GM19025 (cell line): ENCODE results near the gene PROZ.

Source experiments
- ATAC-seq: cut with Tn5 transposase; IDR thresholded peaks from one replicate; pipeline ENCODE4 v1.9.1; 2021; ENCODE audit warnings: mild to moderate bottlenecking, low read depth, moderate library complexity; ENCODE audit not compliant: unreplicated experiment

Gene PROZ

DNA sequence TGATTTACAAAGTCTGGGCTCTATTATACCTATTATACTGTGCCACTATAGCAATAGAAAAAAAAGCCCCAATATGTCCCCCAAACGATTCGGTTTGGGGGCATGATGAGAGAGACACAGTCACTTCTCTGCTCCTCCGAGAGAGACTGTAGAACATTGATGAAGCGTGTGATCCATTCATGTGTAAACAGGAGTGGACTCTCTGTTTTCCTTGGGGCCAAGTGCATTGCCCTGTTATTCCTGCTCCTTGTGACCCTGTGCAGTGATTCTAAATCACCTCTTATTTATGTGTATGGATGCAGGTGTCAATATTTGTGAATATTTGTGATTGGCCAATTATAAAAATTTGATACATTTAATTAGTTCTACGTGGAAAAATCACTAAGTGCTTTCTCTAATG is 18.9 kb upstream of the PROZ start:
- no peak for ATAC-seq

DNA sequence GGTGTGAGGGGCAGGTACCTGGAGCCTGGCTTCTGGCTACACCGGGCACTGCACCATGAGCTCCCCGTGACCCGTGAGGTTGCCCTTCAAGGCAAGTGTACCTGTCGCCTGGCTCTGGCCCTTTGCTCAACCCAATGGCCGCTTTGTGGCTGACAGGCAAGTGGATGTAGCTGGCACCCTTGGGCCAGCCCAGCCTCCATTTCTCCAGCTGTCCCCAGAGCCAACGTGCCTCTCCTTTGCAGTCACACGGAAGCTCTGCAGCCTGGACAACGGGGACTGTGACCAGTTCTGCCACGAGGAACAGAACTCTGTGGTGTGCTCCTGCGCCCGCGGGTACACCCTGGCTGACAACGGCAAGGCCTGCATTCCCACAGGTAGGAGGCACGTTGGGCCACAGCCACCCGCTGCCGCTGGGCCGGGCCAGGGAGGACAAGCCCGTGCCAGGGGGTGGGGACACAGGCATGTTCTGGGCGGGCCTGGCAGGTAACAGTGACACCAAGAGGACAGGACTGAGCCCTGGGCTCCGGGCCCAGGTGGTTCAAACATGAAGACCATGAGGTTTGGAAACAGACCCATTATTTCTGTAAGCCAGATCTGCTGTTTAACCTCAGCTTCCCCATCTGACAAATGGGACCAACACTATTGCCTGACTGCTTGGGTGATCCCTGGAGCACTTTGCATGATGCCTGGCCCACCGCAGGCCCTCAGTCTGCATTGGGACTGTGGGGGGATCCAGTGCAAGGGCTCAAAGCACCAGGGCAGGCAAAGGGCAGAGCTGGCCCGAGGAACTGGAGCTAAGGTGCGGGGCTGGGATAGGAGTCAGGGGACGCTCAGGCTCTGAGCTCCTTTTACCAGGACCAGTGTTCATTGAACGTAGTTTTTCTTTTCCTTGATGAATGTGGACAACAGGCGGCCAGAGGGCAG is 17.5 kb upstream of the PROZ start:
- ATAC-seq = no peak

DNA sequence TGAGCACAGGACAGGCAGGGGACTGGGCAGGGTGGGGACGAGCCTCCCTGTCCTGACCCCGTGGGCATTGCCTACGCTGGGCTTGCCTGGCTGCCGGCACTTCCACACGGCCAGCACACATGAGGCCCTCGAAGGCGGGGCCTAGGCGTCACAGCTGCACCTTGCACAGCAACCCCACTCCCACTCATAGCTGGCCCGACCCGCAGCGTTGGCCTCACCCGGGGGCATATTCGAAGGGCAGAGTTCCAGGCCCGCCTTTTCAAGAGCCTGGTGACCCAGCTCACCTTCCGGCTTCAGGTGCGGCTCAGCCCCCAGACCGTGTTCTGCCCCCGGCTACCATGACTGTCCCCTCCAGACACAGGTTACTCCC is 16.9 kb upstream of the PROZ start:
- ATAC-seq = no peak

DNA sequence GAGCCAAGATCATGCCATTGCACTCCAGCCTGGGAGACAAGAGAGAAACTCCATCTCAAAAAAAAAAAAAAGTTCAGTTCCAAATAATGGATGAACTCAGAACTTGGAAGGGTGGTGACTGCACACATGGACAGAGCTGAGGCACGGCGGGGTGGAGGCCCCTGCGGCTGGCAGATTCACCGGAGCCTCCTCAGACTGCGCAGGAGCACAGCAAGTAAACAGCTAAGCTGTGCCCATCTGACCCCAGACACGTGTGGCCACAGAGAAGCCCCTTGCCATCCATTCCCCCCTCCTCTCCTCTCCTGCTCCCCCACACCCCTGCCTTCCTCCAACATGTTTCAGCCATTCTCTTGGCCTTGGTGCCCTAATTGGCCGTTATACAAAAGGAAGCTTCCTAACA is 15.6 kb upstream of the PROZ start:
- no peak for ATAC-seq

DNA sequence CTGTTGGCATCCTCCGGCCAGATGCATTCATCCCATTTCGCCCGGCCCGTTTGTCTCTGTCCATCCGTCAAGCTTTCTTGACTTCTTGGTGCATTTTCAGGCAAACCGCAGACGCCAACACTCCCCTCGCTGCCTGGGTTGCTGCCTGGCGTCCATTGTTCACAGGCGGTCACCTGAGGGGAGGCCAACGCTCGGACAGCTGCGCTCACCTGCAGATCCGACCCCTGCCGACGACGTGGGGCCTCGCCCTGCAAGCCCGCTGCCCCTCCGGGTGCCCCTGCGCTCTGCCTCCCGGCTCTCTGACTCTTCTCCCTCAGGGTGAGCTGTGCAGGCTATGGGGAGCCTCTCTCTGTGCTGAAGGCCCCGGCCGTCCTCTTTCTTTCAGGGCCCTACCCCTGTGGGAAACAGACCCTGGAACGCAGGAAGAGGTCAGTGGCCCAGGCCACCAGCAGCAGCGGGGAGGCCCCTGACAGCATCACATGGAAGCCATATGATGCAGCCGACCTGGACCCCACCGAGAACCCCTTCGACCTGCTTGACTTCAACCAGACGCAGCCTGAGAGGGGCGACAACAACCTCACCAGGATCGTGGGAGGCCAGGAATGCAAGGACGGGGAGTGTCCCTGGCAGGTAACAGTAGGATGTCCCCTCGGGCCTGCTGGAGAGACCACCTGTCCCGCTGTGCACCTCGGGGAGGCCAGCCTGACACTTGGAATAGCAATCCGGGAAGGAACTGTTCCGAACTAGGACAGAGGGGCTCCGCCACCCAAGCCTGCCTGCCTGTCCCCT is 14.8 kb upstream of the PROZ start:
- ATAC-seq = no peak

DNA sequence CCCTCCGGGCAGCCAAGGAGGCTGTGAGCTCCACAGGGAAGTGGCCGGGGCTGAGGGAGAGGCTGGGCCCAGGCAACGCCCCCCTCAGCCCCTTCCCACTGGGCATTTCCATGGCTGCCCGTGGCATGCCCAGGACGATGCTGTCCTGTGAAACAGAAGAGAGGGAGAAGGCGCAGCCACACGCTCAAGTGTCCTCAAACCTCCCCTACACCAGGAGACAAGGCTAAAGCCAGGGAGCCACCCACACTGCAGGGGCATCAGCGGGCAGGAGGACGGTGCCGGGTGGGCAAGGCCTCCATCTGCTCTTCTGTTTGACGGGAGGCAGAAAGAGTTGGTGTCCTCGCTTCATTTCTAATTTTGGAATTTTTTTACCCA is 14.2 kb upstream of the PROZ start:
- no peak for ATAC-seq

DNA sequence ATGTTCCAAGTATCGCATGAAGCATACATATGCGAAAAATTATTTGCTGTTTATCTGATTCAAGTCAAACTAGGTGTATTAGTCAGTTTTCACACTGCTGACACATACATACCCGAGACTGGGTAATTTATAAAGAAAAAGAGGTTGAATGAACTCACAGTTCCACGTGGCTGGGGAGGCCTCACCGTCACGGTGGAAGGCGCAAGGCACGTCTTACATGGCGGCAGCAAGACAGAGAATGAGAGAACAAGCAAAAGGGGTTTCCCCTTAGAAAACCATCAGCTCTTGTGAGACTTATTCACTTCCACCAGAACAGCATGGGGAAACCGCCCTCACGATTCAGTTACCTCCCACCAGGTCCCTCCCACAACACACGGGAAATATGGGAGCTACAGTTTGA is 13.0 kb upstream of the PROZ start:
- no peak for ATAC-seq

DNA sequence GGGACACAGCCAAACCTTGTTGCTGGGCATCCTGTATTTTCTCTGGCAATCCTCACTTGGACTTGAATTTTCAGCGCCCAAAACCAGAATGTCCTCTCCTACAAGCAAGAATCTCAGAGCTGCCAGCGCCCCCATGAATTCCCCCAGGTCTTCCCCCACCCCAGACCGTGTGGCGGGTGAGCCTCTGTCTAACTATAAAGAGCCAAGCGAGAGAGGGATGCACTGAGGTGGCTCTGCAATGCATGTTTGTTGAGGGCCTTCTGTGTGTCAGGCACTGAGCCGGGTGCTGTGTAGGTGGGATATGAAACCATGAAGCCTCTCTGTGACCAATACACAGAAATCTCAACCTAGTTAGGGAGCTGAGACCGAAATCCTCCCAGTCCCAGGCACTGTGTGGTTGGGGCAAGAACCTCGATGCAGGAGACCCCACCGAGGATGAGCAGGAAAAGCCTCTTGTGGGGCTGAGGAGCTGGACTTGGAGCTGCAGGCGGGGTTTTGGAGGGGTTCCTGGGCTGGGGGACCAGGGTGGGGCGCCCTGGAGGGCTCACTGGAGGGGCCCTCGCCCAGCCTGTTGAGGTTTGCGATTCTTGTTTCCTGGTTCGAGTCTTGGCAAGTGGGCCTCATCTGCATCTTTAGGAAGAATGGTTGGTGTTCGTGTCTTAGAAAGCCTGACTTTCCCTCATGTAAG is 12.4 kb upstream of the PROZ start:
- no peak for ATAC-seq

DNA sequence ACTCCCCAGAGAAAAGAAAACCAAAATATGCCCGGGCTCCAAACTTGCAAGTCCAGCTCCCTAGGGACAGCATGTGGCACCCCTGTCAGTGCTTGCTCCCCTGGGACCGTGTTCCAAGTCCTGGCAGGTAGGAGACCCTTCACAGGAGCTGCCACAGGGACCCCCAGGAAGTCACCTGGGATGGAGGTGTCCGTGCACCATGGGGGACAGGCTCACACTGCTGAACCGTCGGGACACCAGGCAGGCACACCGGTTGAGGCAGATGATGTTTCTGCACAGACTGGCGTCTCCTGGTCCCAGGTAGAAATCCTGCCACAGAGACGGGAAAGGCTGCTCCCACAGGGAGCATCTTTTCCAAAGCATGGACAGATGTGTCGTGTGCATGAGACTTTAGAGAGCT is 11.7 kb upstream of the PROZ start:
- ATAC-seq = no peak

DNA sequence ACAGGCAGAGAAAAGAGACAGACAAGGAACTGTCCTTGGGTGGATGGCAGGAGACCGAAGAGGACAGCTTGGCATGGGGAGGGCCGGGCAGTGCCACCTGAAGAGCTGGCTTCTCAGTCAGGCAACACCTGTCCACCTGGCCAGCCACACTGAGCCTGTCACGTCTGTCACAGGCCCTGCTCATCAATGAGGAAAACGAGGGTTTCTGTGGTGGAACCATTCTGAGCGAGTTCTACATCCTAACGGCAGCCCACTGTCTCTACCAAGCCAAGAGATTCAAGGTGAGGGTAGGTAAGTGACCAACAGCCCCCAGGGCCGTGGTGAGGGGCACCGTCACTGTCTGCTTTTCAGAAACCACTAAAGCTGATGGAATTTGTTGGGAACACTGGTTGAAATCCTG is 11.2 kb upstream of the PROZ start:
- no peak for ATAC-seq

DNA sequence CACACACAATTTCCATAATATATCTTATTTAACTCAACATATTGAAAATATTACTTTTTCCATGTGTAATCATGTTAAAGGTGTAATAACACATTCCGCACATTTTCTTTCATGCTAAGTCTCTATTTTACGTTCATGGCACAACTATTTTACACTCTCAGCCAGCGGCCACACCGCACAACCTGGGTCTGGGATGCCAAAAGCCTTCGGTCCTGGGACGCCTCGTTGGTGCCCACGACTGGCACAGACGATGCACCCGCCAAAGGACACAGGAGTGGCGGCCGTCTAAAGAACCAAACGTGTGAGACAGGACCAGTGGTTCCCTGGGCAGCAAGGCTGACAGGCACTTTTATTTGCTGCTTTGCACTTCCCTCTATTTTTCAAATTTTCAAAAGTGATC is 10.0 kb upstream of the PROZ start:
- no peak for ATAC-seq

DNA sequence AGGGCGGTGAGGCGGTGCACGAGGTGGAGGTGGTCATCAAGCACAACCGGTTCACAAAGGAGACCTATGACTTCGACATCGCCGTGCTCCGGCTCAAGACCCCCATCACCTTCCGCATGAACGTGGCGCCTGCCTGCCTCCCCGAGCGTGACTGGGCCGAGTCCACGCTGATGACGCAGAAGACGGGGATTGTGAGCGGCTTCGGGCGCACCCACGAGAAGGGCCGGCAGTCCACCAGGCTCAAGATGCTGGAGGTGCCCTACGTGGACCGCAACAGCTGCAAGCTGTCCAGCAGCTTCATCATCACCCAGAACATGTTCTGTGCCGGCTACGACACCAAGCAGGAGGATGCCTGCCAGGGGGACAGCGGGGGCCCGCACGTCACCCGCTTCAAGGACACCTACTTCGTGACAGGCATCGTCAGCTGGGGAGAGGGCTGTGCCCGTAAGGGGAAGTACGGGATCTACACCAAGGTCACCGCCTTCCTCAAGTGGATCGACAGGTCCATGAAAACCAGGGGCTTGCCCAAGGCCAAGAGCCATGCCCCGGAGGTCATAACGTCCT is 9.4 kb upstream of the PROZ start:
- no peak for ATAC-seq

DNA sequence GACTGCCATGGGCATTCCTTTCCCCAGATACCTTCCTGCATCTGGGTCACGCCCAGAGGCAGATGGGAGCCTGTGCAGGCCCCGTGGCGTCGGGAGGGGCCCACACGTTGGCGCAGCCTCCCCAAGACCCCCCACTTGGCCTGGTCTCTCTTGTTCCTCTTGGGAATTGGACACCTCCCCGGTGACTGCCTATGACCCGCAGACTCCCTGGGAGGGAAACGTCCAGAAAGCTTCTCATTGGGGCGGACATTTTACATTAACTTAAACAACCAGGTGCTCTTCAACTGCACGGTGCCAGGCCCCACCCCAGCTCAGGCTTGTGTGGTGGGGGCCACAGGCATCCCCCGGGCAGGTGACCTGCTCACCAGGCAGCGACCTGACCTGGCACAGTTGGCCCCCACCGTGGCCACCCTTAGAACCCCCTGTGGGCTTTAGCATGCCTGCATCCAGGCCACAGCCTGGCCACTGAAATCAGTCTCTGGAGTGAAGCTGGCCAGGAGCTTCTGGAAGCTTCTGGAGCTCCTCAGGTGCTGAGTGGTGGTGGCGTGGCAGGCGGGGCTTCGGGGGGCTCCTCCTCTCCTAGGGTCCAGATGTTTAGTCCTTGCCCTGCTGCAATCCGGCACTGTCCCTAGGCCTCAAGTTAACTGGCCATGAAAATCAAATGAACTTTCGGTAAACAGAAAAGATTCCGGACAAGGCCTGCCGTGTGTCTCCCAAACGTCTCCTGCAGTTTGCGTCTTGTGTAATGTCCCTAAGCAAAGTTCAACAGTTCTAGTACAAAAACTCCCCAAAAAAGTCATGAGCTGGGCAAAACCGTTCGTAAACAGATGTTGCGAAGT is 8.5 kb upstream of the PROZ start:
- ATAC-seq = no peak

DNA sequence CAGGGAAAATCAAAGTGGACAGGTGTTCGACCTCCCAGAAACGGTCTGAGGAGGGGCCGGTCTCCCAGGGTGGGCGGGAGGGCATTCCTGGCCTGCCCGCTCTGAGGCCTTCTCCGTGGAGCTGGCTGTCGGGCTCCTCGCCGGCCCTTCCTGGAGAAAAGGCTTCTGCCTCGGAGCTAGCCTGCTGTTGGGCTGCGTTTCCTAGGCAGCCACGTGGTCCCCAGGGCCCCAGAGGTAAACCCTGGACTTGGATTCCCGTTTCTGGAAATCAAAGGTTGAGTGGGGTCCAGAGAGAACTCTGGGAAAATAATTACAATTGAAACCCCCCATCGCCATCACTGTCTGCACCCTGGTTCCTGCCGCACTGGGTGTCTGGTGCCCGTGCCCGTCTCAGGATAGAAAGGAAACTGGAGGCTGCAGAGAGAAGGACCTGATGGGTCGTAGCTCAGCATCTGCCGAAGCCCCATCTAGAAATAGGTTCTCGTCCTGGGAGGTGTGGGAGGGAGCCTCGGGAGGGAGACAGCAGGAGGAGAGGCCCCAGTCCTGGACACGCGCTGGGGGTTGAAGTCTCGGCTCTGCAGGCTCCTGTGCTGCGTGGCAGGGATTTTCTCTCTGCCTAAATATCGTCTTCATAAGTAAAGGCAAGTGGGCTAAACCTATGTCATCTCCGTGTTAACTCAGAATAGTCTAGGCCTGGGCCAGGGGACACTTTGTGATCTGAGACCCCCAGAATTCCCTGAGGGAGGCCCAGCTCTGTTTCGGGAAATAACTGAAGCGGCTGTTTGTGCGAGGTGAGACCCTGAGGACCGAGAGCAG is 7.7 kb upstream of the PROZ start:
- no peak for ATAC-seq

DNA sequence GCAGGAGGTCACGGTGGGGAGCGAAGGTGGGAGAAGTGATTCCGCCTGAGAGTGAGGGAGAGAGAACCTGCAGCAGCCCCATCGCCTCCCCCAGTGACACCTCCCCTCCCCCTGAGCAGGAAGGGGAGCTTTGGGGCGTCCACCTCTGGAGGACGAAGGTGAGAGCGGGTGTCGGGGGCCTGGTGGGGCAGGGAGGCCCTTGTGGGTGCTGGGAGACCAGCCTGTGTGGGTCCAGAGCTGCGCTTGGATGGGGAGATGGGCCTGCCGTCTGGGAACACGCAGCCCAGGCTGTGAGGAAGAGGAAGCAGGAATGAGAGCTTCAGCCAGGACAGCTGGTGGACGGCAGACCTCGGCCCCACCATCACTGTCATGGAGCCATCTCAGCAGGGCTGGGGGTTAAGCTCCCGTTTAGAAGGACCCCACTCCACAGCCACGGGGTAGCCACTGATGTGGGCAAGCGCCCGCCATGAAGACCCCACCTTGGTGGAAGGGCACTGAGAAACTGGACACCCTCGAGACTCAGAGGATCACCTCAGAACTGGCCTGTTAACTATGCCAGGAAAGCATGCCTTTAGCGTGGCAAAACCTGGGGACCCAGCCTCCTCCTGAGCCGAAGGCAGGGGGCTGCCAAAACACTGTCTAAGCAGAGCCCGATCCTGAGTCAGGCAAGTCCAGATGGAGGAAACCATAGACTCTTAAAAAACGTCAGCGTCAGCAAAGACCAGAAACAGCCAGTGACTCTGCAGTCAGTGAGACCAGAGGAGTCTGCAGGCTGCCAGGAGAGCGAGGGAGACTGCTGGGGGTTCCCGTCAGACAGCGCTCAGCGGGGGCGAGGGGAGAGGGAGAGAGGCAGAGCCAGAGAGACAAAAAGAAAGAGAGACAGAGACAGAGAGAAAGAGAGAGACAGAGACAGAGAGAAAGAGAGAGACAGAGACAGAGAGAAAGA is 6.4 kb upstream of the PROZ start:
- no peak for ATAC-seq

DNA sequence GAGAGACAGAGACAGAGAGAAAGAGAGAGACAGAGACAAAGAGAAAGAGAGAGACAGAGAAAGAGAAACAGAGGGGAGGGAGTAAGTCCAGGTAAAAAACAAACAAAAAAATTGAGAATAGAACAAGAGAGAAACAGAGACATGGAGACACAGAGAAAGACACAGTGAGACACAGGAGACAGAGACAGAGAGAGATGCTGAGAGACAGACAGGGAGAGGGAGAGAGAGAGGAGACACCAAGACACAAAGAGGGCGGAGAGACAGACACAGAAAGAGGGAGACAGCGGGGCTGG is 5.8 kb upstream of the PROZ start:
- ATAC-seq = no peak

DNA sequence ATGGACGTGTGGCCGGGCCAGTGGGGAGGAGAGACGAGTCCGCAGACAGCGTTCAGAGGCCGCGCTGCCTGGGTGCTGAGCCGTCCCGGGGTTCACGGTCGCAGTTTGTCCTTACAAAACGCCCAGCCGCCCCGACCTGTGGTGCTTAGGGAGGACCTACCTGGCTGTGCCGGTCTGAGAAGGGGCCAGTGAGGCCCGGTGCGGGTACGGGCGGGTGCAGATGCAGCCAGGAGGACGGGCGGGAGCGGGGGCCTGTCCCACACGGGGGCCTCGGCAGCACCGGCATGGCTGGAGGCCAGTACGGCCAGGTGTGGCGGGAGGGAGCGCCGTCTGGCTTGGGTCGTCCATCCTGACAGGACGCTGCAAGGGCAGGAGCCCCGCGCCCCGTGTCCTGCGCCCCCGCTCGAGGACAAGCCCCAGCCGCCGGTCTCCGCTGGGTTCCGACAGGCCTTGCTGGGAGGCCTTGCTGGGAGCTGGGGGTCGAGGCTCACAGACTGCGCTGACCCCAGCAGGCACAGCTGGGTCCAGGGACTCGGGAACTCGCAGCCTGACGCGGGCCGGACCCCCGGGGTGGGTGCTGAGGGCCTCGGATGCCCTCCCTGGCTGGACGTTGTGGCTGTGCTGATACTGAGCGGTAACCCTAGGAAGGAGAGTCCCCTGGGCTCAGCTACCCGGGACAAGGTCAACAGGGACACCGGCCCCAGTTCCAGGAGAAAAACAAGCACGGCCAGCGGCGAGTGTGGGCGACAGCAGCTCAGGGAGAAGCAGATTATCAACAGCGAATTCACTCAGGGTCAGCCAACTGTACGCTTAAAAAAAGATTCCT is 5.3 kb upstream of the PROZ start:
- no peak for ATAC-seq
